NCI-H128 (cell line): ENCODE measurements around the gene JAKMIP2.
"Not testable (repeated sequence)": the region's sequence is repeated elsewhere in the genome, so short reads cannot be mapped to it uniquely, and the experiment has no call there.

Experiments
- DNase-seq: peaks from one replicate; lab custom pipeline; 2025; ENCODE audit not compliant: unreplicated experiment; lab: John Stamatoyannopoulos, UW

JAKMIP2 gene

DNA sequence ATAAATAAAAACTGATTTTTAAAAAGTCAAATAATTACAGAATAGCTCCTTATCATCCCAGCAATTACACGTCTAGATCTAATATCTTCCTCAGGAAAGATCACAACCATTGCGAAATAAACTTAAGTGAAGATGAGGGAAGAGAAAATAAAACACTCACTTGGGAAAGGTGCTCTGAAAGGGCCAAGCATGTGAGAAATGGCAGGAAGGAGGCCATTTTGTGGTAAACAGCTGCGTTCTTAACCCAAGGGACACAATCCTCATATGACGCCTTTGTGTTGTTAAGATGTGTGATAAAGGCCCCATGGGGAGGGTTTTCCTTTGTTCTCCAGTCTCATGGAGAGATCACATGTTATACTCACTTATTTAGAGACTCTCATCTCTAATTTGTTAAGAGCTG is 32.5 kb downstream of the JAKMIP2 start:
- no peak for DNase-seq

GRCh38 chr5:147748590-147748989 is 33.9 kb downstream of the JAKMIP2 start:
- no peak for DNase-seq

GRCh38 chr5:147746986-147747385 is 35.5 kb downstream of the JAKMIP2 start:
- no peak for DNase-seq

DNA sequence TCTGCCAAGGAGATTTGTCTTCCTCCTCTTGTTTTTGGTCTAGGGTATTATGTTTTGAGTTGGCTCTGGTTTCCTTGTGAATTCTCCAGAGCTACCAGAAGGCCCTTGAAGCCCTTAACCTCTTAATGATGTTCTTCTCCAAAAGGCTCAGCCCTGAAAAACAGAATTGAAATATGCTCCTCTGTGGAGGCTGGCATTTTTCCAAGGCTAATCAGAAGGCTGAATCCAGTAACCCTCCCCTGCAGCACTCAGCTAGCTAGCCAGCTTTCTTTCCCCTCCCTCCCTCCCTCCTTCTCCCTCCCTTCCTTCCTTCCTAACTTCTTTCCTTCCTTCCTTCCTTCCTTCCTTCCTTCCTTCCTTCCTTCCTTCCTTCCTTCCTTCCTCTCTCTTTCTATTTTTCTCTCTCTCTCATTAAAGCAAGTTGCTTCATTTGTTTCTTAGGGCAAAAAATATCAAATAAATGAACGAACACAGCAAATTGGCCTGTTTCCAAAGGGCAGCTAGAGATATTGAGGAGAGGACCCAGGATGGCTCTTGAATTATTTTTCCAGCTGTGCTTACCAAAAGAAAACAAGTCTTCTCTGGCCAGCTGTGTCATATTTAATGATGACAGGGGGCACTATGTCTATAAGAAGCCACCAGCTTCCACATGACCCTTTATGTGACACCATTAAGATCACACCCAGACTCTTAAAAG is 38.7 kb downstream of the JAKMIP2 start:
- peak; percentile 59 for DNase-seq

GRCh38 chr5:147743012-147743411 is 39.5 kb downstream of the JAKMIP2 start:
- DNase-seq: no peak

GRCh38 chr5:147742151-147742550 is 40.4 kb downstream of the JAKMIP2 start:
- DNase-seq: no peak

DNA sequence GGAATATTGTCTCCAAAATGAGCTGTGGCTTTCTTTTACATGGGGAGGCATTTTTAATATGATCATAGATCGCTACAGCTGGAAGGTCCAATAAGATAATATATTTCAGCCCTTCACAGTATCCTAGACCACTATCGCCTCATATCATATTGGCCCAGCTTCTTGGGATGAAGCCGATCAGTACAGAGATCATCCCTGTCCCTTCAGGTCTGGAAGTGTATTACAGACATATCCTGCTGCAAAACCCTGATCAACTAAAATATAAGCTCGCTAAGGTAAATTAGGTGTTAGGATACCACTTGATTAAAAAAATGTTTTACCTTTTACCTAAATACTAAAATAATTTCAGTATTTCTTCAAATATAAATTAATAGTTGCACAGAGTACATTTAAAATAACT is 41.7 kb downstream of the JAKMIP2 start:
- no peak for DNase-seq

DNA sequence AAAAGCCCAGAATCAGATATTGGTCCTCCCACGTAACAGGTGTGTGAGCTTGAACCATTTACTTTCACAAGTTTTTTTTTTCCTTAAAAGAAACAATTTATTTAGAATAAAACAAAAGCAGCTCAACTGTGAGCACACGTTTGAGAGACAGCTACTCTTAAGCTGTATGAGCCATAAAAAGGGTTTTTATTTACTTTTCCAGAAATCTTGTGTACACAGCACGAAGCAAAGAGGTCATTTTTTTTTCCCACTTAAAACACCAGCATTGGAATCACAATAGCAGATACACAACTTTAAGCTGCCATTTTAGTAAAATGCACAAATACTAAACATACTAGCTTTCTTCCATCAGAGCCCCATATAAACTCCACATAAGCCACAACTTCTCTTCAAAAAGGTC is 44.6 kb downstream of the JAKMIP2 start:
- DNase-seq: no peak

GRCh38 chr5:147735621-147736125 is 46.9 kb downstream of the JAKMIP2 start:
- no peak for DNase-seq

DNA sequence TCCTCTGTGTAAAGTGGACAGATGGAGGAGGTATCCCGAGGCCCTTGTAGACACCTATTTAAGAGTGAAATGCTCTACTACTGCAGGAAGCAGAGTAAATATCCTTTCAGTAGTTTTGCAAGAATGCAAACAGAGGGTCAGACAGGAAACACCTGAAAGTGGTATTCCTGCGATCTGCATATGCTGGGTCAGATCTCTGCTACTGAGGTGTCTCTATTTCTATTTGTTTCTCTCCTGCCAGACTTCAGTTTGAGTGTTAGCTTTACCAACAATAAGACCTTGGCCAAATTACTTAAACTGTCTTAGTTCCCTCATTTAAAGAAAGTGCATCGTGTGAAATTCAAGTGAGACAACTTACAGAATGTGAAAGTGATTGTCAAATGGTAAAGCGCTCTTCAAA is 47.6 kb downstream of the JAKMIP2 start:
- DNase-seq: no peak

- DNase-seq: no peak
Observed at GRCh38 chr5:147733075-147733474, 49.5 kb downstream of the JAKMIP2 start.

DNA sequence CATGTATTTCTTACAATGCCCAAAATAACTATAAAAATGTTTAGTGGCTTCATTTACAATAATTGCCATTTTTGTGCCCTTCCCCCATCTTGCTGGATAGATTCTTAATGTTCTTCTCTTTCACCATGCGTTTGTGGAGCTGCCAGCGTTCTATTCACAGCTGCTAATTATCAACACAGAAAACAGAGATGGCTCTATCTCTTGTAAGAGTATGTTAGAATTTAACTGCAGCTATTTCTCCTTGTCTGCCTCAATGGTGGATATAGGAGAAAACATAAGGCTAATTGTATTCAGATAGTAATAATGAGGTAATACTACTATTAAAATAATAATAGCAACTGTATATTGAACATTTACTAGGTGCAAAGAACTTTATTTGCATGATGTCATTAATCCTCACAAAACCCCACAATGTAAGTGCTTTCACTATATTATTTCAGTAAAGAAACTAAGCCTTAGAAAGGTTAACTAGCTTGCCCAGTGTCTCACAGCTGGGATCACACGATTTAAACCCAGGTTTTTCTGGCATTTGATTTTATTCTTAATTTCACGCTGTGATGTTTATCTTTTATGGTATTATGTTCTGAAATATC is 50.1 kb downstream of the JAKMIP2 start:
- DNase-seq: no peak

DNA sequence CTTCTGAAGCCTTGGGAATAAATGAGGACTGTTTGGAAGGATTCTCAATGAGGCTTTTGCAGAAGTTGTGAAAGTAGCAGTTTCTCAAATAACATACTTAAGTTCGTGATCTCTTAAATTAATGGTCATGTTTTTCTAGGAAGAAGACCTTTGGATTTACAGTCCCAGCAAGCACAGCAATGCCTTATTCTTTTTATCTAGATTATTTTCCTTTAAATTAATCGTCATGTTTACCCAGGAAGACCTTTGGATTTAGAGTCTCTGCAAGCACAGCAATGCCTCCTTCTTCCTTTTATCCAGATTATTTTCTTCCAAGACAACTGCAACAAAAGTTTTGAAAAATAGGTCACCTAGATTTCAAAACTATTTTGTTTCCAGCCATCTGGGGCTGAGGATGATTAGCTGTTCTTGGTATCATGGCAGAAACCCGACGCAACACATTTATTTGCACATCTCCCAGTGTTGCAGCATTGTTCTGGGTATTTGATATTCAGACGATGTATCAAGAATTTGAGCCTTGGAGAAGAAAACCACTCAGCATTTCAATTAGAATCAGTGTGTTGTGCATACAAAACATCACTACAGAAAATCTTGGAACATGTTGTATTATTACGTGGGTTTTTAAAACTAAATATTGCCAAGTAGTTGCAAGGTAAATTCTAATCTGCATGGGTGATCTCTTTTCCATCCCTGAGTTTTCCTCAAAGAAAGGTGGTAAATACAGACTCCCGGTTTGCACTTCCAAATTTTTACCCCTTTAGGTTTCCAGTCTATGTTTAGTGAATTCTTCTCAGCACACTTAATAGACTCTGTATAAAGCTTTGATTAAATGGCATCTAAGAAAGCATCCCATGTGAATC is 50.9 kb downstream of the JAKMIP2 start:
- DNase-seq: no peak

GRCh38 chr5:147727200-147727599 is 55.3 kb downstream of the JAKMIP2 start:
- no peak for DNase-seq

DNA sequence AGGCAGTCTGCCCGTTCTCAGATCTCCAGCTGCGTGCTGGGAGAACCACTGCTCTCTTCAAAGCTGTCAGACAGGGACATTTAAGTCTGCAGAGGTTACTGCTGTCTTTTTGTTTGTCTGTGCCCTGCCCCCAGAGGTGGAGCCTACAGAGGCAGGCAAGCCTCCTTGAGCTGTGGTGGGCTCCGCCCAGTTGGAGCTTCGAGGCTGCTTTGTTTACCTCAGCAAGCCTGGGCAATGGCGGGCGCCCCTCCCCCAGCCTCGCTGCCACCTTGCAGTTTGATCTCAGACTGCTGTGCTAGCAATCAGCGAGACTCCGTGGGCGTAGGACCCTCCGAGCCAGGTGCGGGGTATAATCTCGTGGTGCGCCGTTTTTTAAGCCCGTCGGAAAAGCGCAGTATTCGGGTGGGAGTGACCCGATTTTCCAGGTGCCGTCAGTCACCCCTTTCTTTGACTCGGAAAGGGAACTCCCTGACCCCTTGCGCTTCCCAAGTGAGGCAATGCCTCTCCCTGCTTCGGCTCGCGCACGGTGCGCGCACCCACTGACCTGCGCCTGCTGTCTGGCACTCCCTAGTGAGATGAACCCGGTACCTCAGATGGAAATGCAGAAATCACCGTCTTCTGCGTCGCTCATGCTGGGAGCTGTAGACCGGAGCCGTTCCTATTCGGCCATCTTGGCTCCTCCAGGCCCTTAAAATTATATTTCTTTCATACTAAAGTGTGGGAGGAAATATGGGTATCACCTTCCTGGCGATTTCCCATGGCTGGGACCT is 61.2 kb downstream of the JAKMIP2 start:
- not testable (repeated sequence) for DNase-seq

DNA sequence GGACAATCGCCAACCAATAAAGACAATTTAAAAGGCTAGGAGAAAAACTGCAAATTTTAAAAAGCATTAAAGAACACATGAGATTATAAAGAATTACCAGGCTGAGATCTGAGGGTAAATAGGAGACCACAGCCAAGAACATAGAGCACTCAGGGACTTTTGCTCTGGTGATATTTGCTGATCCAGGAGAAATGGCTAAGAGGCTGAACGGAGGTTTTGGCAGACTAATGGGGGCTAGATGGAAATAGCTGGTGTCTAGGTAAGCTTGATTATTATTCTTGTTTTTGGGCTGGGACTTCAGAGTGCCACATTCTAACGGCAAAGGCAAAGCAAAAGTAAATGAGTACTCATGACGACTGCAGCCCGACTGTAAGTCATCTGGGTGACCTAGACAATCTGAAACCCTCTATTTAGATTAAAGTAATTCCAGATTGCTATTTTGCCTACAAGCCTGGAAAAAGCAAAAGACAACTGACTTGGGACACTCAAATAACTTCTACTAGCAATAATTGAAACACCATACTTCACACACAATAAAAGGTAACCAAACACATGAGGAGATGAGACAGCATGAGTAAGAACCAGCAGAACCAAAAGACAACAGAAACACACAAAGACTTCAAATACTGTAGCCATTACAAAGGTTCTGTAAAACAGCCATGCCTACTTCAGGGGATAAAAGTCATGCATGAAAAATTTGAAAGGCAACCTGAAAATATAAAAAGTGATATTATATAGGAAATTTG is 68.8 kb downstream of the JAKMIP2 start:
- DNase-seq: no peak

- no peak for DNase-seq
Observed at GRCh38 chr5:147712598-147712997, 69.9 kb downstream of the JAKMIP2 start.

GRCh38 chr5:147712019-147712418 is 70.5 kb downstream of the JAKMIP2 start:
- no peak for DNase-seq

GRCh38 chr5:147711019-147711418 is 71.5 kb downstream of the JAKMIP2 start:
- DNase-seq: no peak

DNA sequence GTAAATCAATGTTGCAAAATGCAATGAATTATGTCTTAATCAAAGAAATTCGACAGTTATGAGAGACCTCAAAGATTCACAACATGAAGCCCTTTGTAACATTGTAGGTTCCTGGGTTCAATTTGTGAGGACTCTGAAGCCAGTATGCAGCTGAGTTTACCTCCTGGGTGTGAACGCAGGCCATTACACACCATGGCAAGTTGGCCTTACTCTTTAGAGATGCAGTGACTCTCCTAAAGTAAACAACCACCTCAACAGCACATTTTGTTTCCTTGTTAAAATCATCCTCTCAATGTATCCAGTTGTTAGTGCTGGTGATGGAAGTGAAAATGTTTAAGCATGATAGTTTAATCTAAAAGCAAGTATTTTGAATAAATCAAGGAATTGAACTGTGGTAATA is 73.8 kb downstream of the JAKMIP2 start:
- no peak for DNase-seq
